Activated naive CD4-positive, alpha-beta T cell (primary cell): ENCODE measurements around the gene DAND5.
A peak's percentile ranks its signal among the peaks of the same experiment; 100 is the strongest.
"Not testable (repeated sequence)": the region's sequence is repeated elsewhere in the genome, so short reads cannot be mapped to it uniquely, and the experiment has no call there.

ENCODE experiments used
- DNase-seq, 4 experiments: peaks; one replicate each; lab custom pipeline; 2025; lab: John Stamatoyannopoulos, UW

The DAND5 gene

DNA sequence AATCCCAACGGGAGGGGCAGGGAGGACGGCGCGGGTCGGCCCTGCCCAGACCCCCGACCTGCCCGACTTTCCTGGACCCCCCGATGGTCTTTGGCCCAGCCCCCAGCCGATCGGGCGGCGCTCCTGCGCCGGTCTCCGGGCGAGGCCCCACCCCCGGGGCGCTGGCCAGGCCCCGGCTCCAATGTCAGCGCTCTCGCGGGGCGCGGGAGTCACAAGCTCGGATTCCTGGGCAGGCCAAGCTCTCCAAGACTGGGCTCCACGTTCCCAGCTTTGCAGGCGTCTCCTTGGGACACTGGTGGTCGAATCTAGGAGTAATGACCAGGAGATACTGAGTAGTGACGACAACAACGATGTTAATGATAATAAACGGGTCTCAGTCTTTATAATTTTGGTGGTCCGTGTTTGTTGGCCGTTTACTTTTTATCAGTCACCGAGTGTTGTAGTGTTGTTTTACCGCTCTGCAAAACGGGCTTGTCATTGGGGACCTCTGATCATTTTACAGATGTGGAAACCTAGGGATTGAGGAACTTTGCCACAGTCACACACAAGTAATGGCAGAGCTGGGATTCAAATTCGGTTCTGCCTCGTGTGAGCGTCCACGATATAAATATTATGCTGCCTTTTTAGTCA lies 23.2 kb upstream of the DAND5 start:
- peak in 3 of 4 experiments; percentile 42 to 56 (median 50) for DNase-seq

DNA sequence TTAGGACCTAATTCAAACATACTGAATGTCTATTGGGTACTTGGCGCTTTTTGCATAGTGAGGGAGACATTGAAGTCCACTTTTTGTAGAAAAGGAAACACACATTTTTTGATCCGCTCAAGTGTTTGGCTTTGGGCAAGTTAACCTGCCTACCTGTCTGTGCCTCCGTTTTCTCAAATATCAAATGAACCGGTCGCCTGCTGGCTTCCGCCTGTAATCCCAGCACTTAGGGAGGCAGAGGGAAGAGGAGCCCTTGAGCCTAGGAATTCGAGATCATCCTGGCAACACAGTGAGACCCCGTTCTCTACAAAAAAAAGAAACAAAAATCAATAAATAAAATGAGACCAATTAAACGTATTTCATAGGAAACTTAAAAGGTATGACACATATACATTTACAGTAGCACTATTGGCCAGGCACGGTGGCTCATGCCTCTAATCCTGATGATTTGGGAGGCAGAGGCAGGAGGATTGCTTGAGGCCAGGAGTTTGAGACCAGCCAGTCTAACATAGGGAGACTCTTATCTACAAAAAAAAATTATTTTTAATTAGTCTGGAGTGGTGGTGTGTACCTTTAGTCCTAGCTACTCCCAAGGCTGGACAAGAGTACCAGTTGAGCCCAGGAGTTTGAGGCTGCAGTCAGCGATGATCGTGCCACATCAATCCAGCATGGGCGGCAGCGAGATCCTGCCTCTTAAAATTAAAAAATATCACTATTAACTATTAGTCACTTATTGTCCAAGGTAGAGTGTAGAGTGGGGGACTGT lies 22.5 kb upstream of the DAND5 start:
- no peak for DNase-seq

DNA sequence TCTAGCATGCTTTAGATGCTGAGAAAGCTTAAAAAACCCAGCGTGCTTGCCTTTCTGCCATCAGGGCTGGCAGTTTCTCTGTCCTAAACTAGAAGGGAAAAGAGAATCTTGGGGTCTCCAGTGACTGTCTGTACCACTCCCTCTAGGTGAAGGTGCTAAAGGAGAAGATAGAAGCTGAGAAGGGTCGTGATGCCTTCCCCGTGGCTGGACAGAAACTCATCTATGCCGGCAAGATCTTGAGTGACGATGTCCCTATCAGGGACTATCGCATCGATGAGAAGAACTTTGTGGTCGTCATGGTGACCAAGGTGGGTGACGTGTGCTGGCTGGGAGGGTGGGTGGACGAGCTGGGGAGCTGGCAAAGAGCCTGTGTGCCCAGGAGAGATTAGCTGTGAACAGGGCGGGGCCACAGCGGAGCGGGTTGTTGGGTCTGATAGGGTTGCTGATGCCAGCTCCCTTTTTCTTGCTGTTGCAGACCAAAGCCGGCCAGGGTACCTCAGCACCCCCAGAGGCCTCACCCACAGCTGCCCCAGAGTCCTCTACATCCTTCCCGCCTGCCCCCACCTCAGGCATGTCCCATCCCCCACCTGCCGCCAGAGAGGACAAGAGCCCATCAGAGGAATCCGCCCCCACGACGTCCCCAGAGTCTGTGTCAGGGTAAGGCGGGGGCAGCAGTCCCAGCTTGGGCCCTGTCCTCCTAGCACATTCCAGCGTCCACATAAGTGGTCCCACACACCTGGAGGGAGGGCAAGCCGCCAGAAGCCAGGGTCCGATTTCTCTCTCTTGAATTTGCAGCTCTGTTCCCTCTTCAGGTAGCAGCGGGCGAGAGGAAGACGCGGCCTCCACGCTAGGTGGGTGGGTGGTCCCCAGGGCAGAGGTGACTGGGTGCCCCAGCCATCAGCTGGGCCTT lies 21.4 kb upstream of the DAND5 start:
- no peak for DNase-seq

GRCh38 chr19:12948612-12949362 lies 20.6 kb upstream of the DAND5 start:
- DNase-seq: no peak

- DNase-seq: no peak
Measured at GRCh38 chr19:12949363-12950283, 19.8 kb upstream of the DAND5 start.

- not testable (repeated sequence) for DNase-seq
Measured at GRCh38 chr19:12952050-12952449, 17.3 kb upstream of the DAND5 start.

DNA sequence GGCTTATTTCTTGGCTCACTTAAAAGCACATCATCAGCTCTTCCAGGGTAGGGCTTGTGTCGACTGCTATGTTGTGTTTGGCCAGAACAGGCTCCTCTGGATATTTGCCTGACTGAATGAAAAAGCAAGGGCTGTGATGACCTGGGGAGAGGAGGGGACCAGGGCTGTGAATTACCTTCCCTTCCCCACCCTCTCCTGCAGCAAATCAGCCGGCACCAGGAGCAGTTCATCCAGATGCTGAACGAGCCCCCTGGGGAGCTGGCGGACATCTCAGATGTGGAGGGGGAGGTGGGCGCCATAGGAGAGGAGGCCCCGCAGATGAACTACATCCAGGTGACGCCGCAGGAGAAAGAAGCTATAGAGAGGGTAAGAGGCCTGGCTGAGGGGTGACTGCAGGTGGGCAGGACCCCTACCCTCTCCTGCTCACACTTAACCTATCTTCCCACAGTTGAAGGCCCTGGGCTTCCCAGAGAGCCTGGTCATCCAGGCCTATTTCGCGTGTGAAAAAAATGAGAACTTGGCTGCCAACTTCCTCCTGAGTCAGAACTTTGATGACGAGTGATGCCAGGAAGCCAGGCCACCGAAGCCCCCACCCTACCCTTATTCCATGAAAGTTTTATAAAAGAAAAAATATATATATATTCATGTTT lies 16.8 kb upstream of the DAND5 start:
- DNase-seq: no peak

GRCh38 chr19:12953138-12953798 lies 16.1 kb upstream of the DAND5 start:
- DNase-seq: no peak

- no peak for DNase-seq
Measured at GRCh38 chr19:12953799-12954611, 15.4 kb upstream of the DAND5 start.

- DNase-seq: no peak
Measured at GRCh38 chr19:12954612-12954962, 14.8 kb upstream of the DAND5 start.

DNA sequence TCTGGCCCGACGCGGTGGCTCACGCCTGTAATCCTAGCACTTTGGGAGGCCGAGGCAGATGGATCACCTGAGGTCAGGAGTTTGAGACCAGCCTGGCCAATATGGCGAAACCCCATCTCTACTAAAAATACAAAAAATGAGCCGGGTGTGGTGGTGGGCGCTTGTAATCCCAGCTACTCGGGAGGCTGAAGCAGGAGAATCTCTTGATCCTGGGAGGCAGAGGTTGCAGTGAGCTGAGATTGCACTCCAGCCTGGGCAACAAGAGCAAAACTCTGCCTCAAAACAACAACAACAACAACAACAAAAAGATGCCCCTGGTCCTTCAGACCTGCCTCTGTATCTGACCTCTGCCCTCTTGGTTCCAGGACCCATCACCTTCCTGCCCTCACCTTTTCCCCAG lies 13.8 kb upstream of the DAND5 start:
- not testable (repeated sequence) for DNase-seq

- no peak for DNase-seq
Measured at GRCh38 chr19:12955996-12956395, 13.4 kb upstream of the DAND5 start.

- DNase-seq: peak; percentile 53 to 78 (median 60)
Measured at GRCh38 chr19:12956446-12957388, 12.7 kb upstream of the DAND5 start, which contains the start of gene GADD45GIP1. Gene GADD45GIP1 (minus strand): TSS chr19:12957223. CDS start chr19:12957212, 11 bp downstream.

DNA sequence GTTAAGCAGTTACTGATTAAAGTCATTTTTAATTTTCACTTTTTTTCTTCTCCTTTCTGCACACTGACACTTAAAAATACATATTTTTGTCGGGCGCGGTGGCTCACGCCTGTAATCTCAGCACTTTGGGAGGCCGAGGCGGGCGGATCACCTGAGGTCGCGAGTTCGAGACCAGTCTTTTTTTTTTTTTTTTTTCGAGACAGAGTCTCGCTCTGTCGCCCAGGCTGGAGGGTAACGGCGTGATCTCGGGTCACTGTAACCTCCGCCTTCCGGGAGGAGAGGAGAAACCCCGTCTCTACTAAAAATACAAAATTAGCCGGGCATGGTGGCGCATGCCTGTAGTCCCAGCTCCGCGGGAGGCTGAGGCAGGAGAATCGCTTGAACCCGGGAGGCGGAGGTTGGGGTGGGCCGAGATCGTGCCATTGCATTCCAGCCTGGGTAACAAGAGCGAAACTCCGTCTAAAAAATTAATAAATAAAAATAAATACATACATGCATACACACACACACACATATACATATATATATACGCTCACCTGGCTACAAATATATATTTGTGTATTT lies 11.9 kb upstream of the DAND5 start:
- DNase-seq: not testable (repeated sequence)

- DNase-seq: no peak
Measured at GRCh38 chr19:12959481-12959880, 9.9 kb upstream of the DAND5 start.

DNA sequence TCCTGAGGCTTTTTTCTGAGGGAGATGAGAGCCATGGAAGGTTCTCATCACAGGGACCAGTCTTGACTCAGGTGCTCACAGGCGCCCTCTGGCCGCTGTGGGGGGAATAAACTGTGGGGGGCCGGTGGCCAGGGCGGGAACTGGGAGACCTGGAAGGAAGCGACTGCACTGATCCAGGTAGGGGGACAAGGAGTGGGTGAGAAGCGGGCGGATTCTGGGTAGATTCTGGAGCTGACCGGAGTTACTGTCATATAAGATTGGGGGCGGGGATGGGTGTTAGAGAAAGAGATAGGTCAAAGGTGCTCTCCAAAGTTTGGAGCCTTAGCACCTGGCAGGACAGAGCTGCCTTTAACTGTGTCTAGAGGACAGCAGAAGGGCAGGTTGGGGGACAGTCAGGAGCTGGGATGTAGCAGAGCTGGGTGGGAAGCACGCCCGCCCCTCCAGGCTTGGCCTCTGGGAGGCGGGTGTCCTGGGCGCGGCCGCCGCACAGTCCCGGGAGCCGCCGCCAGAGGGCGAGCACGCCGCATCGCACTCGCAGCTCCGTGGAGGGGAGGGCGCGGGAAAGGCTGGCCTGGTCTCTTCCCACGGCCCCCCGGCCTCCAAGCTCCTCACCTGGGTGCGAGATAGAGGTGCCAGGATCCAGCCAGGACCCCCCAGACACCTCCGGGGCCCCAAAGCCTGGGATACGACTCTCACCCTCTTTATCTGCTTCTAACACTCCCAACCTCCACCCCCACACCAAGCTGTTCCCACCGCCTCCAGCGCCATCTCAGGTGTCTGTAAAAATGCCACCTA lies 4.2 kb upstream of the DAND5 start:
- peak; percentile 54 to 77 (median 62) for DNase-seq

DNA sequence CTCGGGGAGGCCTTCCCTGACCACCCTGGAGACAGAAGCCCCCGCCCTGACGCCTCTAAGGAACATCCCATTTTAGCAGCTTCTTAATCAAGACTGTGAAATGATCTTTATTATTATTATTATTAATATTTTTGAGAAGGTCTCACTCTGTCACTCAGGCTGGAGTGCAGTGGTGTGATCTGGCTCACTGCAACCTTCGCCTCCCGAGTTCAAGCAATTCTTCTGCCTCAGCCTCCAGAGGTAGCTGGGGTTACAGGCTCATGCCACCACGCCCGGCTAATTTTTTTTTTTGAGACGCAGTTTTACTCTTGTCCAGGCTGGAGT lies 3.6 kb upstream of the DAND5 start:
- DNase-seq: no peak
